Putamen (tissue), 1 donor: ENCODE data around the gene THSD7A.
"Not testable (repeated sequence)": the region's sequence is repeated elsewhere in the genome, so short reads cannot be mapped to it uniquely, and the experiment has no call there.

Experiments used
- DNase-seq: peaks from one replicate; pipeline ENCODE4 v3.0.0-alpha.2; 2016; ENCODE audit warnings: low spot score

The THSD7A gene

DNA sequence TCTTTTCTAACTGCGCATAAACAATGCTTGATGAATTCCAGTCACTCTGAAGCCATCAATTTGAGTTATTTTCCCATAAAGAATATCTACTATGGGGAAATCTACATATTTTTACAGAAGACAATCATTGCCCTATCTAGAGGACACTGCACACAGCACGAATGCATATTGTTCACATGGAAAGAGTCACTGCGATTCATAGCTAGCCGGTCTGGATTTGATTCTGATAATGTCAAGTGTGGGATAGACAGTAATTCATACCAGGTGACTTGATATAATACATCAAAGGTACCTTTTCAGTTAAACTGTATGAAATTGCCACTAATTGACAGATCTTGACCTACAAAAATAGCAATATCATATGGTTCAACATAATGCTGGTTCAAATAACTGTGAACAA, 255.7 kb downstream of the THSD7A start:
- no peak for DNase-seq

DNA sequence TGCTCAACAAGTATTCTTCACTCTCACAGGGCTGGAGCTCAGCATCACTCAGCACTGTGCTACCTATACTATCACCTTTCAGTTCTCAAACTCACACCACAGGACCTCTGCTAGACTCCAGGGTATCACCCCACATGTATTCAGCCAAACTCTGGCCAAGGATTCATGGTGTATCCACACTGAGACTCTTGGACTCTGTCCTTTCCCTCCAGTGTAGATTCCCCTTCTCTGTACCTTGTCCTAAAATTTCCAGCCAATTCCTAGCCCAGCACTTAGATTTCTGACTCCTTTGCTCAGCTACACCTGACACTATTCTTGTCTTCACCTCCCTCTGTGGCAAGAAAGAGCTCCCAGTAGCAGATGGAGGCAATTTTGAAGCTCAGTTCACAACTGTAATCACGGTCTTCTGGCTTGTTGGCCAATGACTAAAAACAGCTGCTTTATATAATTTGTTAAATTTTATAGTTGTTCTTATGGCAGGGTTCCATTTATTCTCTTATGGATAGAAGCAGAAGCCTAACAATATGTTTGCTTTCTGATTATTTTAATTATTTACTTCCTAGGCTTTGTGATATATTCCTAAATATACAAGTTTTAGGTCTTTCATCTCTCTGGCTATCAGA, 258.8 kb downstream of the THSD7A start:
- DNase-seq = no peak

DNA sequence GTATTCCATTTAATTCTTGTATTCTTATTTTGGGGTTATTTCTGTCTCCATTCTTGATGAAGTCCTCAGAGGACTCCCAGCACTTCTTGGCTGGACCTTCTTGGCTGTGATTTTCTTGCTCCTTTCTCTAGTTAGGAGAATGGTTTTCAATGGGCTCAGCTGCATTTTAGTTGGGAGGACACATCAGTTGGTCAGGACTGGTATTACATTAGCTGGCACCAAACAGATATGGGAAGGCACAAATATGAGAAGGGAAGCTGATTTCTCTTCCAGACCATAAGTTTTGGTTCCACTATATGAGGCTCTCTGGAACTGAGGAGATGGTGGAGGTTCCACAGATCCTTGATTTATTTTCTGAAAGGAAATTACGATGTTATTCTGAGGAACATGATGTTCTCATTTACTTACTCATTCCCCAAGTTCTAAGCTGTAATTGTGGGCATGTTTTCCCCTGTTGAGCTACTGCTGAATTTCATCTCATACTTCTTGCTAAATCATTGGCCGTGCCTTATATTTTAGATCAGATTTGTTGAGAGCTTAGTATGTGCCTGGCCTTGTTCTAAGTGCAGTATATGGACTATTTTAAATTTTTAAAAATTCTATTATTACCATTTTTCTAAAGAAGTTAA, 261.0 kb downstream of the THSD7A start:
- DNase-seq = no peak

DNA sequence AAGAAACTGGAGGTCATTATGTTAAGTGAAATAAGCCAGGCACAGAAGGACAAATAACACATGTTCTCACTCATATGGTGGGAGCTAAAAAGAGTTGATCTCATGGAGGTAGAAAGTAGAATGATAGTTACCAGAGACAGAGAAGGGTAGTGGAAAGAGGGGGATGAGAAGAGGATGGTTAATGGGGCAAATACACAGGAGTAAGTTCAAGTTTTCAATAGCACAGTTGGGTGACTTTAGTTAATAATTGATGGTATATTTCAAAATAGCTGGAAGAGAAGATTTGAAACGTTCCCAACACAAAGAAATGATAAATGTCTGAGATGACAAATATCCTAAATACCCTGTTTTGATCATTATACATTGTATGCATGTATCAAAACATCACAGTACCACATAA, 261.8 kb downstream of the THSD7A start:
- no peak for DNase-seq

DNA sequence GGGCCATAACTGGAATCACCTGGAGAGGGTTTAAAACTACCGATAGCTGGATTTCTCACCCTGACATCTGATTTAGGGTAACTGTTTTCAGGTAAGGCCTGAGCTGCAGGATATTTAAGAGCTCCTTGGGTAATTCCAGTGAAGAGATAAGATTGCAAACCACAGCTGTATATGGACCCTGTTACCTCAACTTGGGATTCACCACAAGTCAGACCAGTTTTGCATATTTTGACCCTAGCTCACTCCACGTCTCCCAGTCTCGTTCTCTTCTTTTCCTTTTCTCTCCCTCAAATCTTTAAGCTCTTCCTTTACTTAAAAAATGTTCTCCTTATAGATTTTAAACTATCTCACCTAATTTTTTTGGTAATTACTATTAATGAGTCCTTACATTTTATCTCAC, 264.4 kb downstream of the THSD7A start:
- no peak for DNase-seq

DNA sequence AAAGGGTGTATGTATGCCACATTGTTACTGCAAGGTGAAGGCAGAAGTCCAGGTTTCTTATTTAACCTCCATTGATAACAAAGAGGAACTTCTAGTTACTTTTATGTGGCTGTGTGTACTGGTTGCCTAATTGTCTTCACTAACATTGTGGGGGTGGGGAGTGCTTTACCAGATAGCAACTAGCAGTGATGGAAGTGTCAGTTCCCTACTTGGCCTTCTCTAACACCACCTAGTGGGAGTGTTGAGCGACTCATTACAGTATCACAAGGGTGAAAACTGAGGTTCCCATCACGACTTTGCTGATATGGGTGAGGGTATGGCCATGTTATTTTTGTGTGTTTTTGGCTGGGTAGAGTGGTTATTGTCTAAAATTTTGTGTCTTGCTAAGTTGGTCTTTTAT, 274.4 kb downstream of the THSD7A start:
- no peak for DNase-seq

DNA sequence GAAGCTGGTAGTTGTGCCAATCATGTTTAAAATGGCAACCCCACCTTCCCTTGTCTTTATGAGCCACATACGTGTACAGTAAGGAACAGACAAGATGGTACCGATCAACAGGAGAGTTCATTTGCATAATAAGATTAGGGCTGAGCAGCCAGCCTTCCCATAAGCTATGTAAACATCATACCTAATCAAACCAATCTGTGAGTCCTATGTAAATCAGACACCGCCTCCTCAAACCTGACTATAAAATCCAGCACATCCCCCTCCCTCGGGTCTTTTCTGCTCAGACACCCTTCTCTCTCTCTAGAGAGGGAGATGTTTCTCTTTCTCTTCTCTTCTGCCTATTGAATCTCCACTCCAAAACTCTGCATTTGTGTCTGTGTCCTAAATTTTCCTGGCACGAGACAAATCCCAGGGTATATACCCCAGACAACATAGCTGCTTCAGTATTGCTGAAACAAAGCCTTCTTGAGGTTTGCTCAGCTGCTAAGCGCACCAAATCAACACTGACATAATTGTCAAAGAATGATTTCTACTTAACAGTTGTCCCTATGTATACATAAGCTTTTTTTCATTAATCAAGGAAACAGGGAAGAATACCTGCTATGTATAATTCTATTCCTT, 279.2 kb downstream of the THSD7A start:
- DNase-seq = no peak

DNA sequence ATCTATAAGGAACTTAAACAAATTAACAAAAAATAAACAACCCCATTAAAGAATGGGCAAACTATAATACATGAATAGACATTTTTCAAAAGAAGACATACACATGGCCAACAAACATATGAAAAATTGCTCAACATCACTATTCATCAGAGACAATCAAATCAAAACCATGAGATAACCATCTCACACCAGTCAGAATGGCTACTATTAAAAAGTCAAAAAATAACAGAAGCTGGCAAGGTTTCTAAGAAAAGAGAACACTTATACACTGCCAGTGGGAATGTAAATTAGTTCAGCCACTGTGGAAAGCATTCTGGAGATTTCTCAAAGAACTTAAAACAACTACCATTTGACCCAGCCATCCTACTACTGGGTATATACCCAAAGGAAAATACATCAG, 280.5 kb downstream of the THSD7A start:
- DNase-seq = no peak

DNA sequence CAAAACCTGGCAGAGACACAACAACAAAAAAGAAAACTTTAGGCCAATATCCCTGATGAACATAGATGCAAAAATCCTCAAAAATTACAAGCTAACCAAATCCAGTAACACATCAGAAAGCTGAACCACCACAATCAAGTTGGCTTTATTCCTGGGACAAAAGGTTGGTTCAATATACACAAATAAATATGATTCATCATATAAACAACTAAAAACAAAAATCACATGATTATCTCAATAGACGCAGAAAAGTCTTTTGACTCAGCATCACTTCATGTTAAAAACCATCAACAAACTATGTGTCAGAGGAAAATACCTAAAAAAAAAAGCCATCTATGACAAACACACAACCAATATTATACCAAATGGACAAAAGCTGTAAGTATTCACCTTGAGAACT, 283.5 kb downstream of the THSD7A start:
- DNase-seq = no peak

DNA sequence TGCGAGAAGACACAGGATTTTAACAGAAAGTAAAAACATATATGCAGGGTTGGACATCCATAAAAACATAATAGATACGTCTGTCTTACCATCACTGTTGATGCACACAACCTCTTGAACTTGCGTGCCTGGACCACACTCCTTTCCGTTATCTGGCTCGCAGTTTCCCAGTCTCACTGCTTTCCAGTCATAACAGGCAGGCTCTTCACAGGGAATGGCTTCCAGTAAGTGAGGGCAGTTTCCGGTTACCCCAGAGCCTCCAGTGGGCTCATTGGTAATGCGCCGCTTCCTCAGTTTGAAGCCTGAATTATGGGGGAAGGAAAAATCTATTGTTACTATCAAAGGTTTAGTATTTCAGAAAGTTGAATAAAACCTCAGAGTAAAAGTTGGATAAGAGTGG, 290.7 kb downstream of the THSD7A start:
- DNase-seq = no peak

DNA sequence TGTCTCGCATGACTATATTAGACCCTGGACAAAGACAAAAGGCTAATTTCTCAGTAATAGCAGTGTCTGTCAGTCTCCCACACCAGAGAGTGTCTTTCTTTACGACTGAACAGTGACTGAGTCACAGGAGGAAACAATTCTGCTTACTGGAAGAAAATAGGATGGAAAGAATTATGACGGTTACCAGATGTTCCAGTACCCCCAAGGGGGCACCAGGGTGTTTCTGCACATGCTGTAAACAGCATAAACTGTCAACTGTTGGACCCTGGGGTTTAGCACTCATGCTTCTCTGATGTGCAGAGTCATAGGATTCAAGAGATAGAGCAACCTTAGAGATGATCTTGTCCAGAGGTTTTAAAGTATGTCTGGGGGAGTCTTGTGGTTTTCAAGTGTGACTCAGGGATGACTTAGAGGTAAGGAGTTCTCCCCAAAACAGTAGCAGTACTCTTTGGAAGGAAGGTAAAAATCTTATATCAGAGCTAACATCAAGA, 291.7 kb downstream of the THSD7A start:
- no peak for DNase-seq

DNA sequence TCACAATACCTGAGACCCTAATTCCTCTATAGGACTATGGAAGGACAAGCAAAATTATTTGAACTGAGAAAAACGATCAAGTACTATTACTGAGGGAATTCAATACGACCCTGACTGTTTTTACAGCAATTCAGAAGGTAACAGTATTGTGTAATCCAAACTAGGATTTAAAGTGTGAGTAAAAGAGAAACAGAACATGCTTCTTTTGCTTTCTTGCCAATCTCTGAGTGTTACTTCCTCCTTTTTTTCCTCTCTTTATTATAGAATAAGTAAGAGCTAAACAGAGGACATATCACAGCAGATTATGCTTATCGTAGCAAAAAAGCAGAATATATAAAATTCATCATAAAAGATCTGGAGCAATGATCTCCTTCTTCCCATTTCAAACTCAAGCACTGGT, 292.1 kb downstream of the THSD7A start:
- no peak for DNase-seq

DNA sequence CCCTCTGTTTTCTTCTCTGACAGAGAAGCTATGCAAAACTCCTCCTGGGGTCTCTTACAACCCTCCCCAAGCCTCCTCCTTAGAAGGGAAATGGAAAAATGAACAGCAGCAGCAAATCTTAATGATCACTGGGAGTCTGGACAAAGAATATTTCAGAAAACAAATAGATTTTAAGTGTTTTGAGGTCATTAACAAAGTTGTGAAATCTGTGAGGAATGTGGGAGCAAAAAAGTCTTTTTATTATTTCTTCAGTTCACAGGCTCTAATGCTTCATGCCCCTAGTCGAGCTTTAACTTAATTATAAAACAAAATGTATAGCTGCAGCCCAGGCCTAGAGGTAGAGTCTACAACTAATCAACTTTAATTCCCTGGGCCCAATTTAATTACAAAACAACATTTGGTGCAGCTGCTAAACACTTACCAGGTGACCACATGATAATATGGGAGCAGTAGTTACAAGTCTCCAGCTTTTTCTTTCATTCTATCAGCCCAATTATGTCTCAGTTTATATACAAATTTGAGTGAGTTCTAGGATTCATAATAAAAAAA, 293.2 kb downstream of the THSD7A start:
- no peak for DNase-seq

DNA sequence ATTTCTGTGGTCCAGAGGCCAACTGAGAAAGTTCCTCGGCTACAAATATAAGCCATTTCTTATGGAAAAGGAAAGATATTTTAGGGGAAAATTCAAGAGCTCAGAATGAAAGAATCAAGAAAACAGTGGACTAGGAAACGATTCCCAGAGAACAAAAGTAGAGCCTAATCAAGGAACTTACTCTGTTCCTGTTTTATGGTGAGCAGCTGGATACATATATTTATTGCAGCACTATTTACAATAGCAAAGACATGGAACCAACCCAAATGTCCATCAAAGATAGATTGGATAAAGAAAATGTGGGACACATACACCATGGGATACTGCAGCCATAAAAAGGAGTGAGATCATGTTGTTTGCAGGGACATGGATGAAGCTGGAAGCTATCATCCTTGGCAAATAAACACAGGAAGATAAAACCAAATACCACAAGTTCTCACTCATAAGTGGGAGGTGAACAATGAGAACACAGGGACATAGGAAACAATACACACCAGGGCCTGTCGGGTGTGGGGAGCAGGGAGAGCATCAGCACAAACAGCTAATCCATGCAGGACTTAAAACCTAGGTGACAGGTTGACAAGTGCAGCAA, 298.7 kb downstream of the THSD7A start:
- DNase-seq = no peak

DNA sequence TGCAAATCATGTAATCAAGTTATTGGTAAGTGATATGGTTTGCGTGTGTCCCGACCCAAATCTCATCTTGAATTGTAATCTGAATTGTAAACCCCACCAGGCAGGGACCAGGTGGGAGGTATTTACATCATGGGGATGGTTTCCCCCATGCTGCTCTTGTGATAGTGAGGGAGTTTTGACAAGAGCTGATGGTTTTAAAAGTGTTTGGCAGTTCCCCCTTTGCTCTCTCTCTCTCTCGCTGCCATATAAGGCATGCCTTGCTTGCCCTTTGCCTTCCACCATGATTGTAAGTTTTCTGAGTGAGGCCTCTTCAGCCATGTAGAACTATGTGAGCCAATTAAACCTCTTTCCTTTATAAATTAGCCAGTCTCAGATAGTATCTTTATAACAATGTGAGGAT, 302.6 kb downstream of the THSD7A start:
- no peak for DNase-seq

DNA sequence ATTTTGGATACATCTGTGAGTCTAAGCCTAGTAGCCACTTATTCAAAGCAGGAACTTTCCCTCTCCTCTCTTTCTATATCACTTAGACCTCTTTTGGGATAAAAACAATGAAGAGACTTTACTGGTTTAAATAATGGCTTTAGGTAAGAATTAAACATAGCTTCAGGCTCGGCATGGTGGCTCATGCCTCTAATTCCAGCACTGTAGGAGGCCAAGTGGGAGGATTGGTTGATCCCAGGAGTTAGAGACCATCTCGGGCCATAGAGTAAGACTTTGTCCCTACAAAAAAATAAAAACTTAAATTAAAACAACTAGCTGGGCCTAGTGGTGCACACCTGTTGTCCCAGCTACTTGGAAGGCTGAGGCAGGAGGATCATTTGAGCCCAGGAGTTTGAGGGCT, 304.3 kb downstream of the THSD7A start:
- DNase-seq = no peak

DNA sequence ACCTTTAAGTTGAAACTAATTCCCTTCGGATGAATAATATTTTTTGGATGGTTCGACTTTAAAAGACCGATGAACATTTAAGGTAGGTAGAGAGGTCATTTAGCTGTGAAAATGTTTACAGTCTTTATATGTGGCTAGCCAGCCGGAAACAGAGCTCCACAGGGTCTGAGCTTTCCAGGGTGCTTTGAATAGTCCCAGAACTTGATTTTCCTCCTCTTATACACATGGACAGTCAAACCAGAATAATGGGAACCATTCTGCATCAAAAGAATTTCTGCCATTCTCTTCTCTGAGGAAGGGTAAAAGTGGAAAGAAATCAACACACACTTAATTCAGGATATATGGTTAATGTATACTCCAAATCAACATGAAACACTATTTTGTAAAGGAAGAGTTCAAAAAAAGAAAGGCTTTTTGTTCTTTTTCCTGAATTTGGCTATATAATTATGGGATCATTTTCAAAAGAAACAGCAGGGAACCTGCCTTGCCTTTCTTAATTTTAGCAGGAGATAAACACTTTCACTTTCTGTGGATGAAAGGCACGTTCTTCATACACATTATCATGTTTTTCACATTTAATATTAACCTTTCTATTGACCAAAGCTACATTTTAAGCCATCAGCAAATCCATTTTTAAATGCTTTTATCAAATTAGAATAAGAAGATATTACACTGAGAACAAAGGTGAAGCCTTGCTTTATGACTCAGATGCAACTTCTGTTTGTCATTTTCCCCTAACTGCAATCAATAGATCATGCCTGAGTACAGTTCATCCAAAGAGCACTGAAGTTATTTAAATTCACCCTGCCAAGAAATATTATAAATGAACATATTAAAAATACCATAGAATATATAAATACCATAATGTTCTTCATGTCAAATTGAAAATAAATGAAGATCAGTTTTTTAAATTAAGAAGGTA, 307.3 kb downstream of the THSD7A start:
- no peak for DNase-seq

DNA sequence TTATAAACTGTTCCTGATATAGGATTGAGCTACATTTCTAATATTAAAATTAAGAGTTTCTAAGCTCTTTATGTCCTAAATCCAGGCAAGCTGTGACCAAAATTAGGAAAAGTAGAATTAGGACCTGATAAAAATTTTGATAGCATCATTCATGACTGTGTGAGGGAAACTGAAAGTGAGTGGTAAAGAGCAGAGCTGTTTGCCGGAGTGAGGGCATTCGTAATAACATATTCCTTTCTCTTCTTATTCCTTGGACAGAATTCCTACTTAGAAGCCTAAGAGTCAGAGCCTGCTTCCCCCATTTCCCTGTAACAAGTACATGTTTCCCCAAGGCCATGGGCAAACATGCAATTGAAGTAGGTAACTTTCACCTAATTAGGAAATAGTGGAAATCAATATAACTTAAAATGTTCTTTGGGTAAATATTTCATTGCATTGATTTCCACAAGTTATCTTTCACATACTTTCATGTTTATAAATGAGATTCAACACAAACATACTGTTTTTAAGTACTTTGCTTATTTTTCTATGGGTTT, 310.0 kb downstream of the THSD7A start:
- not testable (repeated sequence) for DNase-seq

DNA sequence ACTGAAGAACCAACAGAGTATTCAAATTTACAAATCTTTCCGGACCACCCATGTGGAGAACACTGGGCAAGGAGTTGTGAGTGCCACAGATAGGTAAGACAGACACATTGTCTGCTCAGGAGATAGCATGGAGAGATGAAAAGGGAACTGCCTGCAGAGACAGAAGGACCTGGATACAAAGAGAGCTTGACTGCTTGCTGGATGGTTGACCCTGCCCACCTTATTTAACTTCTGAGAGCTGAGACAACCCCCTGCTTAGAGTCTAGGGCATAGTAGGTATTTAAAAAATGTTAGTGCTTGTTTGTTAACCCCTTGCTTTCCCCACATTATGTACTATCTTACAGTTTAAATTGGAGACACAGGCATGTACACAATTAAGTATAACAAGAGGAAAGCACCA, 314.1 kb downstream of the THSD7A start:
- DNase-seq = no peak

DNA sequence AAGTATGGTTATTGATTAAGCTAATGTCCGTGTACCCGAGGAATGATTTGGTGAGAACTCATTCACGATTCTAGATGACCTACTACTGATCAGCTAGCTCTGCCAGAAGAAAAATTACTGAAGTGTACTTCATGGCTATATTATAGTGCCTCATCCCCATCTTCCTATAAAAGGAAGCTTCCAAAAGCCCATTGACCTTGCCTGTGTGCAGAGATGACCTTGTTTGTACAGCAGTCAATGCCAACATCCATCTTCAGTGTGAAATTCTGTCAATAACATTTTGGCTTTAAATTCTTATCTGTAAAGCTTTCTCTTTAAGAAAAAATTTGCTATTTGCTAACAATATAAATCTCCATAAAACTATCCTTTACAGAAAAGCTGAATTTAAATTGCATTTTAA, 315.7 kb downstream of the THSD7A start:
- DNase-seq = no peak

DNA sequence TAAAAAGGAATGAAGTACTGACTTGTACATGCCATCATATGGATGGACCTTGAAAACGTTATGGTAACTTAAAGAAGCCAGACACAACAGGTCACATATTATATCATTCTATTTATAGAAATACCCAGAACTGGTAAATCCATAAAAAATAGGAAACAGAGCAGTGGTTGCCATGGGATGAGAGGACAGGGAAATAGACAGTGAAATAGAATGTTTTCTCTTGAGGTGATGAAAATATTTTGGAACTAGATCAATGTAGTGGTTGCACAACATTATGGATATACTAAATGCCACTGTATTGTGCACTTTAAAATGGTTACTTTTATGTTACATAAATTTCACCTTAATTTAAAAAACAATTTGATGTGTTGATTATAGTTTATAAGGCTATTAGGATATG, 318.5 kb downstream of the THSD7A start:
- DNase-seq = no peak

DNA sequence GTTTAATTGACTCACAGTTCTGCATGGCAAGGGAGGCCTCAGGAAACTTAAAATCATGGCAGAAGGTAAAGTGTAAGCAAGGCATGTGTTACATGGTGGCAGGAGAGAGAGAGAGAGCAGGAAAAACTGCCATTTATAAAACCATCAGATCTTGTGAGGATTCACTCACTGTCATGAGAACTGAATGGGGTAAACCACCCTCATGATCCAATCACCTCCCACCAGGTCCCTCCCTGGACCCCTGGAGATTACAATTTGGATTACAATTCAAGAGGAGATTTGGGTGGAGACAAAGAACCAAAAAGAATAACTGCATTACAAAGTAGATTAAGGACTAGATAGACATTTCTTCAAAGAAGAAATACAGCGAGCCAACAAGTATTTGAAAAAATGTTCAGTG, 324.1 kb downstream of the THSD7A start:
- DNase-seq = no peak
